ENCODE results near the gene PRR5.

DNA sequence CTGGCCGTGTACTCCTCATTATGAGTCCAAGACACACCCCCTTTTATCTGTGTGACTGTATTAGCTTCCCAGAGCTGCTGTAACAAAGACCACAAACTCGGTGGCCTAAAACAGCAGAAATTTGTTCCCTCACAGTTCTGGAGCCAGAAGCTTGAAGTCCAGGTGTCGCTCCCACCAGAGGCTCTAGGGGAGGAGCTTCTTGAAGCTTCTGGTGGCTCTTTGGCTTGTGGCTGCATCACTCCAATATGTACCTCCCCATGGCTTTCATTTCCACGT is 3.0 kb downstream of the PRR5 start:
- no peak for TF ChIP-seq POLR2AphosphoS5 (IDR thresholded peaks at IDR 0.05; ENCODE audit: borderline replicate concordance, low read depth, low read length)
- no peak for TF ChIP-seq FOXP2 (optimal IDR thresholded peaks at IDR 0.05; ENCODE audit: control extremely low read depth, extremely low read length, insufficient read depth)
- TF ChIP-seq EZH2 (IDR thresholded peaks at IDR 0.05) = no peak
